NCI-H345 treated with DMSO at 0.1 percent for 48 hours (cell line): ENCODE measurements around the gene SPTB.

ENCODE experiments used
- DNase-seq: peaks from one replicate; lab custom pipeline; 2025; ENCODE audit not compliant: unreplicated experiment; lab: John Stamatoyannopoulos, UW

Gene SPTB

DNA sequence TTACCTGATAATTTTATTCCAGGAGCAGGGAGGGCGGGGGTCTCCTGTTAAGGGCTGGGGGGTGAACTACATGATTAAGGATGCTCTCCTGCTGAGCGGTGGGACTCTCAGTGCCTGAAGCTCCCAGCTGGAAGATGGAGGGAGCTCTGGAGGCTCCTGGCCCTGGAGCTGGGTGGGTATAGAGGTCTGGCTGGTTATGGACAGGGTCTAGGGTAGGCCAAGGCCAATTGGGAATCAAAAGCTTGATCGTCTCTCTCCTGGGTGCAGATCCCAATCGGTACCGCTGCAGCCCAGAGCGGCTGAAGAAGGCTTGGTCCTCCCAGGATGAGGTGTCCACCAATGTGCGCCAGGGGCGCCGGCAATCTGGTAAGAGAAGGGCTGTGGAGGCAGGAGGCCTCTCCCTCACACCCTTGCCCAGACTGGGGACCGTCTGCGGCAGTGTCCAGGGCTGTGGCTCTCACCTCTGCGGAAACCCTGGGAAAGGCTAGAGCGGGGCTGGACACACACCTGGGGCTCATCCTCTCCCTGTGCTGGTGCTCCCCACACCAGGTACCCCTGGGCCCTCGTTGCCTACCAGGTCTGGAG is 147.1 kb downstream of the SPTB start:
- no peak for DNase-seq

DNA sequence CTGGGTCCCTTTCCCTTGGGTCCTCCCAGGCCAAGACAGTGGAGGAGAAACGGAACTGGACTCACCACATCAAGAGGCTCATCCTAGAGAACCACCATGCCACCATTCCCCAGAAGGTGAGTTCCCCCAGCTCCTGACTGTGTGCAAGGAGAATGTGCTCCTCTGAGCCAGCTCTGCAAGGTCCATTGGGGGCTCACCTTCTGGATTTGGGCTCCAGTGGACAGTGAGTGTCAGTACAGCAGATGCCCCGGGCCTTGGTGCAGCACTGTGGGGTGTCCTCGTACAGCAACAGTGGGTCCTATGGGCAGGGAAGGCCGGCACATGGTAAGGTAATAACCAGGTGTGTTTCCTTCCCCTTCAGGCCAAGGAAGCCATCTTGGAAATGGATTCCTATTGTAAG is 147.6 kb downstream of the SPTB start:
- DNase-seq: no peak

DNA sequence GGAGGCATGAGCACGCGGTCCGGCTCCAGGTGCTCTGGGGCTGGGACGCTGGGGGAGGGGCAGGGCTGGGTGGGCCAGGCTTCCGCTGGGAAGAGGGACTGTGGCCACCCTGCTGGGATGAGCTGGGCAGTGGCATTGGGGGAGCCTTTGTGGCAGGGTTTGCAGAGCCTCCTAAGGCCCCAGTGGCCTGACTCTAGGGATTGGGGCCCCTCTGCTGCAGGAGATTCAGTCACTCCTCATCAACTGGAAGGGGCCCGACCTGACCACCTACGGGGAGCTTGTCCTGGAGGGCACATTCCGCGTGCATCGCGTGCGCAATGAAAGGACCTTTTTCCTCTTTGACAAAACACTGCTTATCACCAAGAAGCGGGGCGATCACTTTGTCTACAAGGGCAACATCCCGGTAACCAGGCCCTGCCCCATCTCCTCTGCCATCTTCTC is 148.5 kb downstream of the SPTB start:
- DNase-seq: no peak

- no peak for DNase-seq
Measured at GRCh38 chr14:64730681-64731080, 149.0 kb downstream of the SPTB start.

DNA sequence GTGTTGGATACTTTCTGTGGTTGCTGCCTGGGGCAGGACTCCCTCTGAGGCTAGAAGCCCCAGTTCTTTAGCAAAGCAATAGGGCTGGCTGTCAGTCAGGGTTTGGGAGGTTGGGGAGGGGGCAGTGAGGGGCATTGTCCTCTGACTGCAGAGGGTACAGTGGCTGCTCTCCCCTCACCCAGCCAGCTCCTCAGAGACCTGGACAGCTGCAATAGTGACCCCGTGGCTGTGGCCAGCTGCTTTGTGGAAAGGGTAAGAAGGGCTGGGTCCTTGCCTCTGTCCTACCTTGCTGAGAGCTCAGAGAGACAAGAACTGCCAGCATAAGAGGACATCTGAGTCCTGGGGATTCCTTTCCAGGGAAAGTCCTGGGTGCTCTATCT is 149.7 kb downstream of the SPTB start:
- no peak for DNase-seq

DNA sequence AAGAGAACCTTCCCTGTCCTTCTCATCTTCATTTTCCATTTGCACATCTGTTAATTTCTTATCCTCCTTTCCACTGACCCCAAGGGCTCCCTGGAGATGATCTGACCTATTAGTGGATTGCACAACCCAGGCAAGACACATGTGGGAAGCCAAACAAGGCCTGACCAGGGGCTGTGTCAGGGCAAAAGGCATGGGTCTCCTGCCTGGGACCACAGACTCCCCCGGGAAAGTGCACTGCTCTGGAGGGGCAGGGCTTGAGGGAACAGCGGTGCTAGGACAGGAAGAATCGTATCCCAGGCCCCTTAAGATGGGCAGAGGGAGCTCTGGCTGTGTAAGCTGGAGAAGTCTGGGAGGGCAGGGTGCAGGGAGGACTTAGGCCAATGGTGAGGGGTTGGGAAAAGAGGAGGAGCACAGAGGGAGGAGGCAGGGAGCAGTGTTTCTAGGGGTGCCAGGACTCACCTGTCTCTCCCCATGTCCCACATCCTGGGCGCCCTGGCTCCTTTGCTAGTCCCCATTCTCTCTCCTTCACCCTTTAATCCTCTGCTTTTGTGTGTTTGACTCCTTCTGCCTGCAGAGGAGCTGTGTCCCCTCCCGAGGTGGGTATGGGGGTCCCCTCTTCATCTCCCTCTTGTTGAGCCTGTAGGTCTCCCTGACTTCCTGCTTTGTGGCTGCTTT is 150.2 kb downstream of the SPTB start:
- no peak for DNase-seq

DNA sequence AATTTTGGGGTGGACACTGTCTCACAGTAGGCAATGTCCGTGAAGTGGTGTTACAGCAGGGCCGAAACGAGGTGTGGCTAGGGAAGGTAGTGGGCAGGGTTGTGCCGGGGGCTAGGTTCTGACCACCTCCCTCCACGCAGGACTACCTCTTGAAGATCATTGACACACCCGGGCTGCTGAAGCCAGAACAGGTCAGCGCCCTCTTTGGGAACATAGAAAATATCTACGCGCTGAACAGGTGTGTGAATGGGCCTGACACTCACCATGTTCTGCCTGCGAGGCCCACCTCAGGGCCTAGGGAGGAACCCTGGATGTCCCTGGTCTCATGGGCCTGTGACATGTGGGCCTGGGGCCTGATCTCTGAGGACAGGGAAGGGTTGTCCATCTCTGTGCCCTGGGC is 150.9 kb downstream of the SPTB start:
- DNase-seq: no peak

GRCh38 chr14:64728106-64728505 is 151.6 kb downstream of the SPTB start:
- DNase-seq: no peak

GRCh38 chr14:64727551-64728071 is 152.1 kb downstream of the SPTB start:
- DNase-seq: no peak

GRCh38 chr14:64726585-64726890 is 153.2 kb downstream of the SPTB start:
- peak; percentile 63 for DNase-seq

DNA sequence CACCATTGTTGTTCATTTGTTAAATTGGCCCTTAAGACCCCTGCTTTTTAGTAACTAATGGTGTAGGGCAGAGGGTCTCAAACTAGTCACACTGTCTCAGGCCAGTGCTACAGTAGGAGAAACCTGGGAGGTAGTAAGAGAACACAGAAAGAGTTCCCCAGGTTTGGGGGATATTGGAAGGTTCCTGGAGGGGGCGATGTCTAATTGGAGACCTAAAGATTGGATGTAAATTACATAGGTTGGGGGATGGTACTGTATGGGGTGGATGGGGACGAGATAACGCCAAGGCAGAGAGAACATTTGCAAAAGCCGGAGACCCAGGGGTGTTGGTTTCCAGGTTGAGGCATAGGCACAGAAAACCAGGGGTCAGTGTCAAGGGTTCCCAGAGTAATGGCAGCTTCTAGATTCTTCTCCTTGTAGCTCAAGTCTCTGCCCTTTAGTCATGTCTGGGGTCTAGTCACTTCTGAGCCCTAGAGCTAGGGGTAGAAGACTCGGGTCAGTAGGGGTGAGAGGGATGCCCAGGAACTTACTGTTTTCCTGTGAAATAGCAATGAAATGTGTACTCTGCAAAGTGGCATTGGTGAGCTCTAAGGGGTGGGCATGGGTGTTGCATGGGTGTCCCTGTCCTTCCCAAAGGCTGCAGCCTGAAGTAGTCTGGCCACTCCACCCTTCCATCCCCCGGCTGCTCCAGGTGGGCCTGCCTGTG is 153.7 kb downstream of the SPTB start:
- DNase-seq: no peak

- peak; percentile 25 for DNase-seq
Measured at GRCh38 chr14:64725261-64725815, 154.4 kb downstream of the SPTB start.

DNA sequence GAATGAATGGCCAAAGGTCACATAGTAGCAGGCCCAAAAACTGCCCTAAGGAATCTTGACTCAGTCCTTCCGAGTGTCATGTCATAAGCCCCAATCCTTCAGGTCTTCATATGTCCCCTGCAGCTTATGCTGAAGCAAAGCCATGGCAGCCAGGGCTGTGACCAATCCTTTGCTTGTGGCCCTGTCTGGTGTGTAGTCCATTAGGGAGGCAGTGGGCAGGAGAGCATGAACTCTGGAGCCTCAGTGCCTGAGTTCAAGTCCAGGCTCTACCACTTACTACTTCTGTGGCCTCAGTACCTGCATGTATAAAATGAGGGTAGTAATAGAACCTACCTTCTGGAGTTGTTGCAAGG is 155.2 kb downstream of the SPTB start:
- no peak for DNase-seq

- DNase-seq: peak; percentile 42
Measured at GRCh38 chr14:64723691-64724577, 155.8 kb downstream of the SPTB start.

GRCh38 chr14:64722842-64723447 is 156.8 kb downstream of the SPTB start:
- no peak for DNase-seq

GRCh38 chr14:64721899-64722298 is 157.8 kb downstream of the SPTB start:
- no peak for DNase-seq

- peak; percentile 14 for DNase-seq
Measured at GRCh38 chr14:64721391-64721791, 158.3 kb downstream of the SPTB start.

GRCh38 chr14:64720131-64720576 is 159.6 kb downstream of the SPTB start:
- DNase-seq: no peak

GRCh38 chr14:64719601-64720000 is 160.1 kb downstream of the SPTB start:
- DNase-seq: no peak

DNA sequence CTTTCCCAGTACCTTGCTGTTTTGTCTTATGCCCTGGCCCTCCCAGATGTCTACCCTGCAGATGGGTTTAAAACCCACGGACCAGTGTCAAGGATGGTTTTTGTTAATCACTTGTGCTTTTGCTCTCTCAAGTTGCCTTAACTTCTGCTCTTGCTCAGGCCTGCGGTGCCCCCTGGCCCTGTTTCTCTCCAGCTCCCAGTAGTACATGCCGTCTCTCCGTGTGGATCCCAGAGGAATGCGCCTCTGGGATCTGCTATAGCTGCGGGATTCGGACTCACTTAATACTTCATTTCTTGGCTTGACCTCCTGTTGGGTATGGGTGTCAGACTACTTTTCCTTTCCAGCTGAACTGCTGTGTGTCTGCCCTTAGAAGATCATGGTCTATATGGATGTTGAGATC is 160.9 kb downstream of the SPTB start:
- no peak for DNase-seq

DNA sequence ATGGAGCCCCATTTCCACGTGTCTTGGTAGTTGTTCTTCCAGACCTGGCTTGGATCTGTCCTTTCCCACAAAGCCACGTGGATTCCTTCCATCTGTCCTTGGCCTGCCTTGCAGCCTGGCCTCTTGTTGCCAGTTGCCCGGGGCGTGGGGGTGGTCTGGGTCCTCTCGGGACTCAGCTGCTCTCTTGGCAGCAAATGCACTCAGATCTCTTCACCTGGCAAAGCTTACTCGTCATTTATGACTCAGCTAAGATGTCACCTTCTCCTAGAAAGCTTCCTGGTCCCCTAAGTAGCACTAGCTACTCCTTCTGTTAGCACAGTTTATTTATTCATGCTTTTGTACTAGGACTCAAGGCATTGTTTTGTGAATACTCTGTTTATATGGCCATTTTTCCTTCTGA is 161.8 kb downstream of the SPTB start:
- DNase-seq: no peak
